B cell (primary cell): ENCODE results near the gene FAM124A. TPM values are rescaled to one million over a fixed set of nuclear protein-coding genes. Genes with fewer than 3 reads are reported as not detected.

Experiments used
- ATAC-seq: fragments of 200-7000 bp; cut with Tn5 transposase; one replicate; pipeline ENCODE4 v1.10.0; 2021; ENCODE audit warnings: low read depth, mild to moderate bottlenecking, moderate number of reproducible peaks, moderate library complexity
- CTCF ChIA-PET: fragments of 350-600 bp; sonication (Branson Sonifier 250); formaldehyde crosslinking; loops from one replicate; lab custom pipeline; 2021; ENCODE audit warnings: antibody characterized with exemption, inconsistent platforms; lab: Charles Lee
- POLR2A ChIA-PET: fragments of 350-600 bp; sonication (Branson Sonifier 250); formaldehyde crosslinking; loops from one replicate; lab custom pipeline; 2021; ENCODE audit warnings: antibody characterized with exemption; lab: Charles Lee
- DNase-seq: peaks from one replicate; pipeline ENCODE4 v3.0.0; 2013
- H2AFZ ChIP-seq: 2 replicates; pipeline ENCODE4 v1.6.1; 2012; ENCODE audit warnings: mild to moderate bottlenecking, low read depth, low read length; ENCODE audit not compliant: insufficient read depth, poor library complexity, severe bottlenecking
- H3K27ac ChIP-seq, 2 donors: 1 replicate in 1 of 2; 2 replicates in 1 of 2; pipeline ENCODE4 v1.5.1; 2012 to 2013; ENCODE audit warnings: low read length in 2 of 2, mild to moderate bottlenecking in 2 of 2, moderate library complexity in 1 of 2
- H3K27me3 ChIP-seq, 4 experiments: fragments of 200-600 bp in 1 of 4; sonication (generic) in 1 of 4; replicated peaks in 1 of 4; 1 replicate in 2 of 4; 2 replicates in 2 of 4; pipeline versions ENCODE4 v1.6.1 to v1.7.0; 2013 to 2016; ENCODE audit warnings: low read length in 3 of 4, mild to moderate bottlenecking in 2 of 4, mixed read lengths in 1 of 4, moderate library complexity in 1 of 4; ENCODE audit not compliant: insufficient read depth in 4 of 4, control insufficient read depth in 3 of 4; ENCODE audit errors: control extremely low read depth in 1 of 4
- H3K36me3 ChIP-seq, 2 experiments: replicated peaks in 1 of 2; 1 replicate in 1 of 2; 2 replicates in 1 of 2; pipeline versions ENCODE4 v1.6.1 to v1.7.1; 2013; ENCODE audit warnings: low read length in 1 of 2; ENCODE audit not compliant: insufficient read depth in 2 of 2, control insufficient read depth in 1 of 2; ENCODE audit errors: control extremely low read depth in 1 of 2, extremely low read depth in 1 of 2
- H3K4me1 ChIP-seq, 2 donors: fragments of 200-600 bp in 1 of 2; sonication (generic) in 1 of 2; 1 replicate in 1 of 2; 2 replicates in 1 of 2; pipeline versions ENCODE4 v1.5.1 to v1.6.1; 2013 to 2017; ENCODE audit warnings: low read length in 2 of 2; ENCODE audit not compliant: control insufficient read depth in 2 of 2, insufficient read depth in 2 of 2
- H3K4me2 ChIP-seq: replicated peaks from 2 replicates; pipeline ENCODE3; 2012; ENCODE audit warnings: mild to moderate bottlenecking, low read depth, low read length; ENCODE audit not compliant: poor library complexity, severe bottlenecking
- H3K4me3 ChIP-seq, 5 experiments: fragments of 200-600 bp in 1 of 5; sonication (generic) in 1 of 5; 1 replicate in 3 of 5; 2 replicates in 2 of 5; pipeline versions ENCODE4 v1.5.1 to v1.7.0; 2011 to 2016; ENCODE audit warnings: low read length in 4 of 5, mild to moderate bottlenecking in 4 of 5, low read depth in 2 of 5, control low read depth in 1 of 5, moderate library complexity in 1 of 5; ENCODE audit not compliant: insufficient read depth in 1 of 5; ENCODE audit errors: control extremely low read depth in 1 of 5, extremely low read depth in 1 of 5
- H3K79me2 ChIP-seq: fragments of 200-600 bp; sonication (generic); one replicate; pipeline ENCODE4 v1.6.0; 2016; ENCODE audit warnings: low read length; ENCODE audit not compliant: control insufficient read depth, insufficient read depth
- H3K9ac ChIP-seq: fragments of 200-600 bp; sonication (generic); 2 replicates; pipeline ENCODE4 v1.6.1; 2017; ENCODE audit warnings: mild to moderate bottlenecking, low read length, moderate library complexity
- H3K9me3 ChIP-seq, 3 donors: one replicate each; pipeline versions ENCODE4 v1.6.1 to v1.7.1; 2013; ENCODE audit warnings: low read length in 2 of 3; ENCODE audit not compliant: control insufficient read depth in 2 of 3, insufficient read depth in 1 of 3; ENCODE audit errors: control extremely low read depth in 1 of 3
- H4K20me1 ChIP-seq: 2 replicates; pipeline ENCODE4 v1.6.0; 2012; ENCODE audit warnings: mild to moderate bottlenecking, low read length; ENCODE audit not compliant: insufficient read depth, control insufficient read depth, poor library complexity, severe bottlenecking
- H3K27ac Mint-ChIP-seq: one replicate; pipeline ENCODE4 v1.8.0; 2021; ENCODE audit warnings: mixed read lengths
- H3K27me3 Mint-ChIP-seq: one replicate; pipeline ENCODE4 v1.8.0; 2021; ENCODE audit warnings: mixed read lengths
- H3K4me1 Mint-ChIP-seq: one replicate; pipeline ENCODE4 v1.8.0; 2021; ENCODE audit warnings: mixed read lengths
- H3K4me3 Mint-ChIP-seq: one replicate; pipeline ENCODE4 v1.8.0; 2021; ENCODE audit warnings: mixed read lengths
- H3K9me3 Mint-ChIP-seq: one replicate; pipeline ENCODE4 v1.8.0; 2022; ENCODE audit warnings: mixed read lengths; ENCODE audit not compliant: insufficient read depth
- CTCF ChIP-seq: fragments of 200-600 bp; IDR thresholded peaks from one replicate; pipeline ENCODE4 v1.8.0; 2022; ENCODE audit warnings: antibody characterized with exemption, mild to moderate bottlenecking
- EZH2 ChIP-seq: IDR thresholded peaks from 2 replicates; pipeline ENCODE4 v1.6.1; 2012; ENCODE audit warnings: borderline replicate concordance, low read depth, mild to moderate bottlenecking, moderate library complexity, low read length; ENCODE audit not compliant: insufficient read depth, poor library complexity, severe bottlenecking
- WGBS: methylation state at CpG from one replicate; pipeline ENCODE4 v1.1.5; 2013; ENCODE audit warnings: missing lambda C conversion rate; ENCODE audit not compliant: insufficient coverage; 5-methylcytosine and 5-hydroxymethylcytosine counted together
- intact Hi-C: fragments of 100-400 bp; cut with micrococcal nuclease; formaldehyde crosslinking; loops from one replicate; pipeline ENCODE4 v1.10.0; 2022
- polyA plus RNA-seq: library from polyadenylated mRNA; depleted of rRNA; stranded (reverse); fragments of >200 nt; gene quantifications from 2 replicates; pipeline ENCODE4 v1.2.3, GENCODE V29; 2012
- total RNA-seq, 2 donors: library from RNA; stranded (reverse); fragments of 120-200 nt in 1 of 2; gene quantifications; 1 replicate in 1 of 2; 2 replicates in 1 of 2; pipeline versions ENCODE4 v1.2.3 to v1.2.4, GENCODE V29; 2013 to 2022

FAM124A gene
- total and polyA plus RNA-seq, 2 donors (not counting 1 experiment from before 2014, with no cell fraction given) = 0.09 to 0.39 TPM

- TF ChIP-seq EZH2 (no peak), CTCF (no peak)
- Histone ChIP-seq H4K20me1 (no peaks in the 10 kb centered on the region), H3K27ac (no peak overlapping the region), H3K9ac (no peak overlapping the region), H3K9me3 (no peaks in the 10 kb centered on the region), H3K4me3 (no peak overlapping the region), H3K4me2 (no peak overlapping the region), H3K79me2 (no peaks in the 10 kb centered on the region), H2AFZ (no peak overlapping the region), H3K4me1 (no peaks in the 10 kb centered on the region), H3K27me3 (no peaks in the 10 kb centered on the region), H3K36me3 (no peaks in the 10 kb centered on the region)
- H3K9me3 Mint-ChIP-seq = no peaks in the 10 kb centered on the region
- CTCF ChIA-PET = no interaction called here
- ATAC-seq (no peak), DNase-seq (no peak)
- H3K27me3 Mint-ChIP-seq = peaks cover 11% of the 10 kb centered on the region
- POLR2A ChIA-PET = no interaction called here
- no peak overlapping the region for H3K4me3 Mint-ChIP-seq
- intact Hi-C loops = no loop called here
- no peaks in the 10 kb centered on the region for H3K4me1 Mint-ChIP-seq
- H3K27ac Mint-ChIP-seq = no peak overlapping the region
- 100% methylated on average over 2 of the region's 4 CpGs for WGBS
Observed at GRCh38 chr13:51277928-51278327, 55.7 kb downstream of the FAM124A start.

DNA sequence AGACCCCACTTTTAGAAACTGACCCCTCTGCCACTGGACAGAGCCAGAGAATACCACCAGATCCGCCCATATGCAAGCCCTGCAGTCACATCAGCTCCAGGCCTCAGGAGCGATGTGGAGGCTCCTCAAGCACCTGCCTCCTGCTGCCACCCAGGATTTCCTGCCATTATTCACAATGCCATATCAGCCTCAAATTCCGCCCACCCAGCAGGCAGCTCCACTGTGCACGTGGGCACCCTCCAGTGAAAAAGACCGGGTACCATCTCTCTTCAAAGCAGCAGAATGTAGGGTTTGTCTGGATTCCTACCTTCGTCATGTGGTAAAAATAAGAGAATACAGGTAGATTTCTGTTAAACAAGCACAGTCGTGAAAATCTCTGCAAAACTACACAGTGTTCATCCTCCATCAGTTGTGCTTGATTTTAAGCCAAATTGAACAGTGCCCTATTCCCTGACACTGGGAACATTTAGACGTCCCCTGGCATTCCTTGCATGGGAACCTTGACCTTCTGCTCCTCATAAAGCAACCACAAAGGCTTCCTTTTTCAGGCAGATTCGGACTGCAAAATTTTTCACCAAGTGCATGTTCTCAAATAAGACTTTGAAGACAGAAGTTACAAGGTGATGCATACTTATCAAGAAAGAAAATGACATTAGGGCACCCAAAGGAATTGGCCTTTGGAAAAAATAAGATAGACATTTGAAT lies 56.4 kb downstream of the FAM124A start:
- Histone ChIP-seq H3K9me3 (no peaks in the 10 kb centered on the region), H3K27me3 (no peaks in the 10 kb centered on the region), H3K4me2 (no peak overlapping the region), H3K27ac (no peak overlapping the region), H3K4me3 (no peak overlapping the region), H3K36me3 (no peaks in the 10 kb centered on the region), H3K9ac (no peak overlapping the region), H4K20me1 (no peaks in the 10 kb centered on the region), H3K4me1 (no peaks in the 10 kb centered on the region), H3K79me2 (no peaks in the 10 kb centered on the region), H2AFZ (no peak overlapping the region)
- CTCF ChIA-PET = interaction anchor here (1.6 kb wide), 1 partner anchor 153 kb away, joined by 3 read pairs; no protein-coding TSS in a partner anchor
- ATAC-seq = no peak
- intact Hi-C loops = no loop called here
- WGBS = 70% methylated on average over 4 of the region's 9 CpGs
- Mint-ChIP-seq H3K27me3 (peaks cover 11% of the 10 kb centered on the region), H3K9me3 (no peaks in the 10 kb centered on the region), H3K27ac (no peak overlapping the region), H3K4me1 (no peaks in the 10 kb centered on the region), H3K4me3 (no peak overlapping the region)
- DNase-seq = no peak
- POLR2A ChIA-PET = no interaction called here
- TF ChIP-seq CTCF (no peak), EZH2 (no peak)
